HepG2 (cell line): ENCODE data around the gene WDR81. TPM values are rescaled to one million over a fixed set of nuclear protein-coding genes. Genes with fewer than 3 reads are reported as not detected.

ENCODE experiments used
- ARNTL ChIP-seq: sonication (generic); formaldehyde crosslinking; IDR thresholded peaks from 2 replicates; pipeline ENCODE4 v1.4.0; 2020; ENCODE audit warnings: mild to moderate bottlenecking, missing genetic modification reagents
- BRD4 ChIP-seq: sonication (generic); formaldehyde crosslinking; IDR thresholded peaks from 2 replicates; pipeline ENCODE4 v1.4.0; 2020; ENCODE audit warnings: missing genetic modification reagents
- GZF1 ChIP-seq: sonication (generic); formaldehyde crosslinking; IDR thresholded peaks from 2 replicates; pipeline ENCODE4 v1.5.1; 2020; ENCODE audit warnings: mild to moderate bottlenecking, missing genetic modification reagents
- LCORL ChIP-seq, 2 experiments: fragments of 450-650 bp in 1 of 2; sonication (generic) in 1 of 2; formaldehyde crosslinking in 1 of 2; IDR thresholded peaks; 2 replicates each; pipeline versions ENCODE4 v1.5.0 to v1.6.1; 2017 to 2020; ENCODE audit warnings: antibody characterized with exemption in 1 of 2, missing genetic modification reagents in 1 of 2
- MED13 ChIP-seq: sonication (generic); formaldehyde crosslinking; IDR thresholded peaks from 2 replicates; pipeline ENCODE4 v1.5.0; 2020; ENCODE audit warnings: missing genetic modification reagents
- MIXL1 ChIP-seq: IDR thresholded peaks from 2 replicates; pipeline ENCODE4 v1.6.1; 2016
- NCOR1 ChIP-seq: fragments of 200-600 bp; sonication (generic); IDR thresholded peaks from 2 replicates; pipeline ENCODE4 v1.7.0; 2017; ENCODE audit warnings: antibody characterized with exemption, low read length, borderline replicate concordance
- NFYC ChIP-seq: IDR thresholded peaks from 2 replicates; pipeline ENCODE4 v1.6.1; 2016; ENCODE audit warnings: missing genetic modification reagents, missing compliant biosample characterization
- RBFOX2 ChIP-seq: fragments of 200-400 bp; formaldehyde crosslinking; IDR thresholded peaks from 2 replicates; pipeline ENCODE4 v1.6.1; 2017; ENCODE audit warnings: low read depth, mild to moderate bottlenecking, low read length
- SALL2 ChIP-seq: sonication (generic); formaldehyde crosslinking; IDR thresholded peaks from 2 replicates; pipeline ENCODE4 v1.8.1; 2023; ENCODE audit warnings: mild to moderate bottlenecking, missing genetic modification reagents, inconsistent platforms
- ZKSCAN8 ChIP-seq: IDR thresholded peaks from 2 replicates; pipeline ENCODE4 v1.6.1; 2016; ENCODE audit warnings: borderline replicate concordance, missing genetic modification reagents, missing compliant biosample characterization
- ZNF274 ChIP-seq: sonication (generic); formaldehyde crosslinking; IDR thresholded peaks from 2 replicates; pipeline ENCODE4 v1.5.1; 2020; ENCODE audit warnings: mild to moderate bottlenecking, missing genetic modification reagents
- ZNF432 ChIP-seq: sonication (generic); formaldehyde crosslinking; IDR thresholded peaks from 2 replicates; pipeline ENCODE4 v1.5.0; 2020; ENCODE audit warnings: missing genetic modification reagents, mild to moderate bottlenecking, borderline replicate concordance
- ZNF841 ChIP-seq: sonication (generic); formaldehyde crosslinking; IDR thresholded peaks from 2 replicates; pipeline ENCODE4 v1.8.1; 2023; ENCODE audit warnings: missing genetic modification reagents, borderline replicate concordance
- polyA plus RNA-seq, 8 experiments: library from polyadenylated mRNA; depleted of rRNA in 3 of 8; stranded (reverse) in 7 of 8; unstranded in 1 of 8; fragments of >200 nt; fragmentation: Illumina TruSeq in 4 of 8; extraction: Trizol in 4 of 8; gene quantifications; 2 replicates each; pipeline versions ENCODE4 v1.2.1 to v1.2.3, GENCODE V29; 2011 to 2016; ENCODE audit warnings: low read depth in 4 of 8, missing spikeins in 1 of 8, mixed read lengths in 1 of 8; ENCODE audit not compliant: insufficient read depth in 1 of 8
- total RNA-seq, 5 experiments: library from RNA; depleted of rRNA; stranded (reverse); fragments of >200 nt; fragmentation: Illumina TruSeq; extraction: Trizol; gene quantifications; 2 replicates each; pipeline ENCODE4 v1.2.3, GENCODE V29; 2016; ENCODE audit warnings: low read depth in 1 of 5
- TF ChIP-seq, protein P1 (sequence below): sonication (generic); formaldehyde crosslinking; IDR thresholded peaks from 2 replicates; pipeline ENCODE4 v1.4.0; 2020; ENCODE audit warnings: missing genetic modification reagents, borderline replicate concordance
- TF ChIP-seq, protein P2 (sequence below): sonication (generic); formaldehyde crosslinking; IDR thresholded peaks from 2 replicates; pipeline ENCODE4 v1.5.0; 2020; ENCODE audit warnings: missing genetic modification reagents
- TF ChIP-seq, protein P3 (sequence below): sonication (generic); formaldehyde crosslinking; IDR thresholded peaks from 2 replicates; pipeline ENCODE4 v1.5.0; 2020; ENCODE audit warnings: missing genetic modification reagents
- TF ChIP-seq, protein P4 (sequence below), 2 experiments: sonication (generic) in 1 of 2; formaldehyde crosslinking in 1 of 2; IDR thresholded peaks; 2 replicates each; pipeline versions ENCODE4 v1.6.1 to v1.9.0; 2014 to 2022; ENCODE audit warnings: antibody characterized with exemption in 1 of 2, borderline replicate concordance in 1 of 2, inconsistent platforms in 1 of 2, low read depth in 1 of 2, missing genetic modification reagents in 1 of 2

The WDR81 gene
- total and polyA plus RNA-seq, 2 of the 13 experiments (the other 11 are each of a cell fraction or from before 2014, with no cell fraction given) = 9.1 to 16.7 TPM

DNA sequence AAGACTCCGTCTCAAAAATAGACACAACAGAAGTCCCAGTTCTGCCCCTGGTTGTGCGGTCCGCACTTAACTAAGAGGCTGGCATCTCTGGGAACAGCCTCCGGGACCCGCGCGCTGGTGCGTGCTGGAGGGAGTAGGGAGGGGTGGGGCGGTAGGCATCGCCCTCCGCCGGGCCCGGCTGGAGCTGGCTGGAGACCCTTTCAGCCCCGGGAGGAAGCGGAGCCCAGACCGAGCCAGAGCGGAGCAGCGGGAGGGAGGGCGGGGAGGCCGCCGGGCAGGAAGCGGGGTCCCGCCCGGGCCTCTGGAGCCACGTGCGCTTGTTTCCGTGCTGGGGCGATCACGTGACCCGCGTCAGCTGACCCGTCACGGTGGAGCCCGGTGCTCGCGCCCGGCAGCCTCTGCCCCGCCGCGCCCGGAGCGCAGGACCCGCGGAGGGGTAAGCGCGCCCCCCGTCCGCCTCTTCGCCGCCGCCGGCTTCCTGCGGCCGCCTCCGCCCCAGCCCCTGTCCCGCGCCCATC lies at the start of gene WDR81 (continued):
- TF ChIP-seq, protein P1, sequence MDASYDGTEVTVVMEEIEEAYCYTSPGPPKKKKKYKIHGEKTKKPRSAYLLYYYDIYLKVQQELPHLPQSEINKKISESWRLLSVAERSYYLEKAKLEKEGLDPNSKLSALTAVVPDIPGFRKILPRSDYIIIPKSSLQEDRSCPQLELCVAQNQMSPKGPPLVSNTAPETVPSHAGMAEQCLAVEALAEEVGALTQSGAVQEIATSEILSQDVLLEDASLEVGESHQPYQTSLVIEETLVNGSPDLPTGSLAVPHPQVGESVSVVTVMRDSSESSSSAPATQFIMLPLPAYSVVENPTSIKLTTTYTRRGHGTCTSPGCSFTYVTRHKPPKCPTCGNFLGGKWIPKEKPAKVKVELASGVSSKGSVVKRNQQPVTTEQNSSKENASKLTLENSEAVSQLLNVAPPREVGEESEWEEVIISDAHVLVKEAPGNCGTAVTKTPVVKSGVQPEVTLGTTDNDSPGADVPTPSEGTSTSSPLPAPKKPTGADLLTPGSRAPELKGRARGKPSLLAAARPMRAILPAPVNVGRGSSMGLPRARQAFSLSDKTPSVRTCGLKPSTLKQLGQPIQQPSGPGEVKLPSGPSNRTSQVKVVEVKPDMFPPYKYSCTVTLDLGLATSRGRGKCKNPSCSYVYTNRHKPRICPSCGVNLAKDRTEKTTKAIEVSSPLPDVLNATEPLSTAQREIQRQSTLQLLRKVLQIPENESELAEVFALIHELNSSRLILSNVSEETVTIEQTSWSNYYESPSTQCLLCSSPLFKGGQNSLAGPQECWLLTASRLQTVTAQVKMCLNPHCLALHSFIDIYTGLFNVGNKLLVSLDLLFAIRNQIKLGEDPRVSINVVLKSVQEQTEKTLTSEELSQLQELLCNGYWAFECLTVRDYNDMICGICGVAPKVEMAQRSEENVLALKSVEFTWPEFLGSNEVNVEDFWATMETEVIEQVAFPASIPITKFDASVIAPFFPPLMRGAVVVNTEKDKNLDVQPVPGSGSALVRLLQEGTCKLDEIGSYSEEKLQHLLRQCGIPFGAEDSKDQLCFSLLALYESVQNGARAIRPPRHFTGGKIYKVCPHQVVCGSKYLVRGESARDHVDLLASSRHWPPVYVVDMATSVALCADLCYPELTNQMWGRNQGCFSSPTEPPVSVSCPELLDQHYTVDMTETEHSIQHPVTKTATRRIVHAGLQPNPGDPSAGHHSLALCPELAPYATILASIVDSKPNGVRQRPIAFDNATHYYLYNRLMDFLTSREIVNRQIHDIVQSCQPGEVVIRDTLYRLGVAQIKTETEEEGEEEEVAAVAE = no peak
- TF ChIP-seq ZNF841 (CRISPR knock-in tag) = no peak
- peak; percentile 37; the same call in 1 of the 2 replicates for TF ChIP-seq MED13 (CRISPR knock-in tag)
- TF ChIP-seq GZF1 (CRISPR knock-in tag) = no peak
- no peak for TF ChIP-seq ZNF432 (CRISPR knock-in tag)
- TF ChIP-seq ARNTL (CRISPR knock-in tag) = peak; percentile 37; the same call in 1 of the 2 replicates
- TF ChIP-seq, protein P2, sequence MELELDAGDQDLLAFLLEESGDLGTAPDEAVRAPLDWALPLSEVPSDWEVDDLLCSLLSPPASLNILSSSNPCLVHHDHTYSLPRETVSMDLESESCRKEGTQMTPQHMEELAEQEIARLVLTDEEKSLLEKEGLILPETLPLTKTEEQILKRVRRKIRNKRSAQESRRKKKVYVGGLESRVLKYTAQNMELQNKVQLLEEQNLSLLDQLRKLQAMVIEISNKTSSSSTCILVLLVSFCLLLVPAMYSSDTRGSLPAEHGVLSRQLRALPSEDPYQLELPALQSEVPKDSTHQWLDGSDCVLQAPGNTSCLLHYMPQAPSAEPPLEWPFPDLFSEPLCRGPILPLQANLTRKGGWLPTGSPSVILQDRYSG (CRISPR knock-in tag) = no peak
- no peak for TF ChIP-seq BRD4 (CRISPR knock-in tag)
- TF ChIP-seq NCOR1 = no peak
- no peak for TF ChIP-seq ZKSCAN8 (CRISPR knock-in tag)
- no peak for TF ChIP-seq MIXL1 (CRISPR knock-in tag)
- TF ChIP-seq LCORL (IDR thresholded peaks at IDR 0.05) = no peak
- TF ChIP-seq LCORL (CRISPR knock-in tag; IDR thresholded peaks at IDR 0.05) = peak; percentile 66; the same call in 1 of the 2 replicates
- no peak for TF ChIP-seq ZNF274 (CRISPR knock-in tag)
- no peak; the same call in 1 of the 2 replicates for TF ChIP-seq NFYC (CRISPR knock-in tag)
- no peak for TF ChIP-seq RBFOX2
- no peak for TF ChIP-seq SALL2 (CRISPR knock-in tag)
- TF ChIP-seq, protein P3, sequence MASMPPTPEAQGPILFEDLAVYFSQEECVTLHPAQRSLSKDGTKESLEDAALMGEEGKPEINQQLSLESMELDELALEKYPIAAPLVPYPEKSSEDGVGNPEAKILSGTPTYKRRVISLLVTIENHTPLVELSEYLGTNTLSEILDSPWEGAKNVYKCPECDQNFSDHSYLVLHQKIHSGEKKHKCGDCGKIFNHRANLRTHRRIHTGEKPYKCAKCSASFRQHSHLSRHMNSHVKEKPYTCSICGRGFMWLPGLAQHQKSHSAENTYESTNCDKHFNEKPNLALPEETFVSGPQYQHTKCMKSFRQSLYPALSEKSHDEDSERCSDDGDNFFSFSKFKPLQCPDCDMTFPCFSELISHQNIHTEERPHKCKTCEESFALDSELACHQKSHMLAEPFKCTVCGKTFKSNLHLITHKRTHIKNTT (CRISPR knock-in tag) = no peak
- TF ChIP-seq, protein P4, sequence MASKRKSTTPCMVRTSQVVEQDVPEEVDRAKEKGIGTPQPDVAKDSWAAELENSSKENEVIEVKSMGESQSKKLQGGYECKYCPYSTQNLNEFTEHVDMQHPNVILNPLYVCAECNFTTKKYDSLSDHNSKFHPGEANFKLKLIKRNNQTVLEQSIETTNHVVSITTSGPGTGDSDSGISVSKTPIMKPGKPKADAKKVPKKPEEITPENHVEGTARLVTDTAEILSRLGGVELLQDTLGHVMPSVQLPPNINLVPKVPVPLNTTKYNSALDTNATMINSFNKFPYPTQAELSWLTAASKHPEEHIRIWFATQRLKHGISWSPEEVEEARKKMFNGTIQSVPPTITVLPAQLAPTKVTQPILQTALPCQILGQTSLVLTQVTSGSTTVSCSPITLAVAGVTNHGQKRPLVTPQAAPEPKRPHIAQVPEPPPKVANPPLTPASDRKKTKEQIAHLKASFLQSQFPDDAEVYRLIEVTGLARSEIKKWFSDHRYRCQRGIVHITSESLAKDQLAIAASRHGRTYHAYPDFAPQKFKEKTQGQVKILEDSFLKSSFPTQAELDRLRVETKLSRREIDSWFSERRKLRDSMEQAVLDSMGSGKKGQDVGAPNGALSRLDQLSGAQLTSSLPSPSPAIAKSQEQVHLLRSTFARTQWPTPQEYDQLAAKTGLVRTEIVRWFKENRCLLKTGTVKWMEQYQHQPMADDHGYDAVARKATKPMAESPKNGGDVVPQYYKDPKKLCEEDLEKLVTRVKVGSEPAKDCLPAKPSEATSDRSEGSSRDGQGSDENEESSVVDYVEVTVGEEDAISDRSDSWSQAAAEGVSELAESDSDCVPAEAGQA (IDR thresholded peaks at IDR 0.05; ENCODE audit: low read depth) = no peak
- TF ChIP-seq, protein P4 (CRISPR knock-in tag; IDR thresholded peaks at IDR 0.05; ENCODE audit: borderline replicate concordance) = no peak
